Motor neuron (in vitro differentiated cells): ENCODE measurements around the gene ZNF787. TPM values are rescaled to one million over a fixed set of nuclear protein-coding genes. Genes with fewer than 3 reads are reported as not detected.
"Not testable (repeated sequence)": the region's sequence is repeated elsewhere in the genome, so short reads cannot be mapped to it uniquely, and the experiment has no call there.

ENCODE experiments used
- ATAC-seq, 8 experiments: fragments of 200-7000 bp; cut with Tn5 transposase; replicated peaks in 6 of 8; 2 replicates each; pipeline ENCODE4 v1.8.0; 2021; ENCODE audit warnings: mild to moderate bottlenecking in 8 of 8, moderate library complexity in 8 of 8
- H3K27ac ChIP-seq, 2 donors: fragments of 250-450 bp; sonication (Bioruptor Pico); 2 replicates each; pipeline ENCODE4 v1.9.0; 2021; ENCODE audit warnings: antibody characterized with exemption in 2 of 2, mild to moderate bottlenecking in 2 of 2, moderate library complexity in 1 of 2
- H3K4me1 ChIP-seq, 2 donors: fragments of 250-450 bp; sonication (Bioruptor Pico); replicated peaks in 1 of 2; 2 replicates each; pipeline ENCODE4 v1.6.1; 2021; ENCODE audit warnings: antibody characterized with exemption in 2 of 2, mild to moderate bottlenecking in 2 of 2, moderate library complexity in 1 of 2
- H3K4me3 ChIP-seq, 5 donors: fragments of 250-450 bp; sonication (Bioruptor Pico); 2 replicates each; pipeline ENCODE4 v1.9.0; 2021; ENCODE audit warnings: antibody characterized with exemption in 5 of 5, mild to moderate bottlenecking in 5 of 5, moderate library complexity in 4 of 5
- WGBS, 10 experiments: fragments of 450-650 bp; shearing (Covaris generic); methylation state at CpG; one replicate each; pipeline ENCODE4 v1.0.0; 2022; 5-methylcytosine and 5-hydroxymethylcytosine counted together
- in situ Hi-C, 9 experiments: fragments of 400-800 bp; cut with MboI; loops; one replicate each; pipeline ENCODE4 v1.15.0; 2021; ENCODE audit warnings: low sequenced_read_pairs in 9 of 9, low pct_unique_long_range_greater_than_20kb in 2 of 9; ENCODE audit not compliant: unreplicated experiment in 9 of 9
- total RNA-seq, 8 experiments: library from RNA; unstranded; fragments of 300-600 nt; gene quantifications; 2 replicates each; pipeline versions ENCODE4 v1.2.3 to v1.2.4, GENCODE V29; 2022

Gene ZNF787
- total RNA-seq, 8 experiments from 2014 or later, result 15.2 to 22.3 (median 17.5) TPM

DNA sequence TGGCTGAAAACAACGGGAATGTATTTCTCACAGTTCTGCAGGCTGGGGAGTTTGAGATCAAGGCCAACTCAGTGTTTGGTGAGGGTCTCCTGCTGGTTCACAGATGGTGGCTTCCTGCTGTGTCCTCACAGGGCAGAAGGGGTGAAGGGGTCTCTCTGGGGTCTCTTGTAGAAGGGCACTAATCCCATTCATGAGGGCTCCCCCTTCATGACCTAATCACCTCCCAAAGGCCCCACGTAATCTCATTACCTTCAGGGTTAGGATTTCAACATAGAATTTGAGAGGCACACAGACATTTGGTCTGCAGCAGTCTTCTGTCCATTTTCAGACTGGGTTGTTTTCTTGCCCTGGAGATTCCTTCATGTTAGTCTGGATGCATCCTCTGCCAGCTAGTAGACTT lies 31.5 kb upstream of the ZNF787 start:
- in situ Hi-C loops, result no loop called here
- WGBS, 10 experiments, result 40 to 100% (median 86%) methylated on average over 1 of the region's 2 CpGs; no CpG with 5 or more reads in 5 of the 10 experiments
- Histone ChIP-seq H3K4me3 (no peak overlapping the region), H3K27ac (no peak overlapping the region), H3K4me1 (no peaks in the 10 kb centered on the region)
- no peak for ATAC-seq

DNA sequence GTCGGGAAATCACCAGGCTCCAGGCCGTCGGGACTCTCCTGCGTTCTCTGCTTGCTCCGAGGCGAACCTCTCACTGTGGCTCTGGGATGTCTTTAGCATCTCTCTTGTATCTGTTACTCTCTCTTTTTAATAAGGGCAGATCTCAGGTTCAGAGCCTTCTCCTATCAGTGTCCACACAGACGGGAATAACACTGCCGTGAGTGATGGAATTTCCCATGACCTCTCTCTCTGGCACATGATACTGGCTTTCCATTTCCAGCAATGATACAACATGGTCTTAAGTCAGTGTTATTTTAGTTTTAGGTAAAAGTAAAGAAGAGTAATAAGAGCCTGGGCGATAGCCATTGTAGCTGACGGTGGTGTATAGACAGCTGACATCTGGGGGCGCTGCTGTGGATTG lies 29.3 kb upstream of the ZNF787 start:
- WGBS, 10 experiments, result 73 to 100% (median 95%) methylated on average over 2 to 7 of the region's 11 CpGs; no CpG with 5 or more reads in 2 of the 10 experiments
- in situ Hi-C loops, result no loop called here
- ATAC-seq, result no peak
- no peak overlapping the region for H3K4me3 ChIP-seq
- H3K4me1 ChIP-seq, result no peaks in the 10 kb centered on the region
- no peak overlapping the region for H3K27ac ChIP-seq

DNA sequence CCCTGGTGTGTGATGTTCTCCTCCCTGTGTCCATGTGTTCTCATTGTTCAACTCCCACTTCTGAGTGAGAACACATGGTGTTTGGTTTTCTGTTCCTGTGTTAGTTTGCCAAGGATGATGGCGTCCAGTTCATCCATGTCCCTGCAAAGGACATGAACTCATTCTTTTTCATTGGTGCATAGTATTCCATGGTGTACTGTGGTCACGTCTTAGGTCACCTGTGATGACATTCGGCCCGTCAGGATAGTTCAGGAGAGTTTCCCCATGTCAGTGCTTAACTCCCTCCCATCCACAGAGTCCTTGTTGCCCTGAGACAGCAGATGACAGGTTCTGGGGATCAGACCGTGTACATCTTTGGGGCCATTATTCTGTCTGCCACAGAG lies 28.6 kb upstream of the ZNF787 start:
- in situ Hi-C loops, result no loop called here
- Histone ChIP-seq H3K4me3 (no peak overlapping the region), H3K27ac (no peak overlapping the region), H3K4me1 (no peaks in the 10 kb centered on the region)
- ATAC-seq, result no peak
- 80 to 100% (median 80%) methylated on average over 1 to 4 of the region's 5 CpGs; no CpG with 5 or more reads in 7 of the 10 experiments for WGBS, 10 experiments

DNA sequence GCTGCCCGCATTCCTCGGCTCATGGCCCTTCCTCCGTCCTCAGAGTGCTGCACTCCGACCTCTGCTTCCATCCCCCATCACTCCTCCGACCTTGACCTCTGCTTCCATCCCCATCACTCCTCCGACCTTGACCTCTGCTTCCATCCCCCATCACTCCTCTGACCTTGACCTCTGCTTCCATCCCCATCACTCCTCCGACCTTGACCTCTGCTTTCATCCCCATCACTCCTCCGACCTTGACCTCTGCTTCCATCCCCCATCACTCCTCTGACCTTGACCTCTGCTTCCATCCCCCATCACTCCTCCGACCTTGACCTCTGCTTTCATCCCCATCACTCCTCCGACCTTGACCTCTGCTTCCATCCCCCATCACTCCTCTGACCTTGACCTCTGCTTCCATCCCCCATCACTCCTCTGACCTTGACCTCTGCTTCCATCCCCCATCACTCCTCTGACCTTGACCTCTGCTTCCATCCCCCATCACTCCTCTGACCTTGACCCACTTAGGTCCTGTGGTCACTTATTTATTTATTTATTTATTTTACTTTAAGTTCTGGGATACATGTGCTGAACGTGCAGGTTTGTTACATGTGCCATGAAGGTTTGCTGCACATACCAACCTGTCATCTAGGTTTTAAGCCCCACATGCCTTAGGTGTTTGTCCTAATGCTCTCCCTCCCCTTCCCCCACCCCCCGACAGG lies 28.0 kb upstream of the ZNF787 start:
- 92 to 100% (median 98%) methylated on average over 1 to 9 of the region's 12 CpGs; no CpG with 5 or more reads in 5 of the 10 experiments for WGBS, 10 experiments
- in situ Hi-C loops, H3K27ac ChIP-seq, ATAC-seq, H3K4me1 ChIP-seq, H3K4me3 ChIP-seq: not testable (repeated sequence)

DNA sequence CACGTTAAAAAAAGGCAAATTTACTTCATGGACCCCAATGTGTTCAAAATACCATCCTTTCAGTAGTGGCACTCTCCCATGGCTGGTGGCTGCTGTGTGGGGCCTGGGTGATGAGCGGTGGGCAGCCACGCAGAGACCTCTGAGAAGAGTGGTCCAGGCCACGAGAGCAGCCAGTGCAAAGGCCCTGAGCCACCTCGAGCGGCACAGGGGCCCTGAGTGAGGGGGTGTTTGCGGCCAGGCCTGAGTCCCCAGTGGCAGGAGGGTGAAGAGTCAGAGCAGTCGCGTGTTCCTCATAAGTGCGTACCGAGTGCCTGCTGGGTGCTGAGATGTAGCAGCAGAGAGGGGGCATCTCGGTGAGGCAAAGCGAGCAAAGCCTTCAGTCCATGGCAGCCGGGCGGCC lies 27.0 kb upstream of the ZNF787 start:
- no peak overlapping the region for H3K27ac ChIP-seq
- no peak for ATAC-seq
- no peak overlapping the region for H3K4me3 ChIP-seq
- 91 to 100% (median 93%) methylated on average over 1 to 10 of the region's 15 CpGs; no CpG with 5 or more reads in 5 of the 10 experiments for WGBS, 10 experiments
- in situ Hi-C loops, result no loop called here
- no peaks in the 10 kb centered on the region for H3K4me1 ChIP-seq

DNA sequence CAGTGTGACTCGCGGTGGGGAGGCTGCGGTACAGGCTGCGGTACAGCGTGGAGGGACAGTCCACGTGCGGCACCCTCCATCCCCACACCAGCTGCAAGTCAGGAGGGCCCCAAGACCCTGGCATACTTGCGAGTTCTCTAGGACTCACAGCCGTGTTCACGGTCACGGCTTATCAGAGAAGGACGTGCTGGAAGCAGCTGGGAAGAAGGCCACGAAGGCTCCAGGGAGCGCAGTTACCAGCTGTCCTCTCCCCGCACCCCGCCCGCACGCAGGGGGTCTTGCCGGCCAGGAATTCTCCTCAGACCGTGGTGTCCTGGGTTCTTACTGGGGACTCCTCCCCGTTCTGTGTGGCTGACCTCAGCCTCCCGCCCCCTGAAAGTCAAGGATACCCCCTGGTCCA lies 26.2 kb upstream of the ZNF787 start:
- H3K27ac ChIP-seq, result no peak overlapping the region
- ATAC-seq, result no peak
- in situ Hi-C loops, result no loop called here
- no peak overlapping the region for H3K4me3 ChIP-seq
- peaks cover 0 to 1% of the 10 kb centered on the region in 2 donors for H3K4me1 ChIP-seq
- 83 to 100% (median 100%) methylated on average over 1 to 2 of the region's 22 CpGs; no CpG with 5 or more reads in 7 of the 10 experiments for WGBS, 10 experiments

DNA sequence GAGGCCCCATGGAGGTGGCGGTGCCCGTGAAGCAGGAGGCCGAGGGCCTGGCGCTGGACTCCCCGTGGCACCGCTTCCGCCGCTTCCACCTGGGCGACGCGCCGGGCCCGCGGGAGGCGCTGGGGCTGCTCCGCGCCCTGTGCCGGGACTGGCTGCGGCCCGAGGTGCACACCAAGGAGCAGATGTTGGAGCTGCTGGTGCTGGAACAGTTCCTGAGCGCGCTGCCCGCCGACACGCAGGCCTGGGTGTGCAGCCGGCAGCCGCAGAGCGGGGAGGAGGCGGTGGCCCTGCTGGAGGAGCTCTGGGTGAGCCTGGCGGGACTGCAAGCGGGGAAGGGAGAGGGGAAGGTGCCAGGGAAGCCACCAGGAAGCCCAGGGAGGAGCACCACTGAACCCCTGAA lies 25.8 kb upstream of the ZNF787 start:
- no peak for ATAC-seq
- no peak overlapping the region for H3K4me3 ChIP-seq

DNA sequence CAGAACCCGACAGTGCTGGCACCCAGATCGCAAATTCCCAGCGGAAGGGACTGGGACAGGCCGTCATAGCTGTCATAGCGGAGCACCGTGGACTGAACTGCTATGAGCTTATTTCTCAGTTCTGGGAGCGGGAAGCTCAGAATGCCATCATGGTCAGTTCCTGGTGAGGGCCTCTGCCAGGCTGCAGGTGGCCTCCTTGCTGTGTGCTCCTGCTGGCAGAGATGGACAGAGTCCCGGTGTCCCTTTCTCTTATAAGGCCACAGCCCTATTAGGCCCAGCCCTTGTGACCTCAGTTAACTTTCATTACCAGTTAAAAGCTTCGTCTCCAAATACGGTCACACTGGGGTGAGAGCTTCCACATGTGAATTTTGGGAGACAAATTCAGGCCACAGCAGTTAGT lies 24.6 kb upstream of the ZNF787 start:
- no peak for ATAC-seq
- Histone ChIP-seq H3K4me1 (peaks cover 4 to 5% of the 10 kb centered on the region in 2 donors), H3K4me3 (no peak overlapping the region), H3K27ac (no peak overlapping the region)
- WGBS, 10 experiments, result 20 to 100% (median 98%) methylated on average over 1 to 3 of the region's 10 CpGs; no CpG with 5 or more reads in 2 of the 10 experiments
- in situ Hi-C loops, result no loop called here

More for the DNA sequence above, 25.8 kb upstream of the ZNF787 start:
- WGBS, 10 experiments, result 91 to 100% methylated on average over 1 to 9 of the region's 31 CpGs; no CpG with 5 or more reads in 8 of the 10 experiments
- H3K4me1 ChIP-seq, result peaks cover 4 to 5% of the 10 kb centered on the region in 2 donors
- in situ Hi-C loops, result no loop called here
- H3K27ac ChIP-seq, result no peak overlapping the region

DNA sequence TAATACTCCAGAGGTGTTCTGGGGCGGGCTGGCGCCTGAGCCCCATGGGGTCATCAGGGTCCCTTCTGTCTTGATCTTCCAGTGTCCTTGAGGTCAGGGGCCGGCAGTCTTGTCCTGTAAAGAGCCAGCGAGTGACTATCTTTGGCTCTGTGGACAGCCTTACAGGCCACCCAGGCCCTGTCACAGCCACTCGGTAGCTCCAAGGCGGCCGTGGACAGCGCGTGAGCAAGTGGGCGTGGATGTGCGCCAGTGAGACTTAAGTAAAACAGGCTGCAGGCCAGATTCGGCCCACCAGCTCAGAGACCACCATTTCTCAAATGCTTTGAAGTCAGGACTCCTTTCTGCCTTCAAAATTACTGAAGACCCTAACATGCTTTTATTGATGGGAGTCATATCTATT lies 23.7 kb upstream of the ZNF787 start:
- no peak overlapping the region for H3K4me3 ChIP-seq
- peaks cover 7 to 8% of the 10 kb centered on the region in 2 donors for H3K4me1 ChIP-seq
- in situ Hi-C loops, result no loop called here
- no peak overlapping the region for H3K27ac ChIP-seq
- no peak for ATAC-seq
- WGBS, 10 experiments, result 68 to 97% (median 88%) methylated on average over 3 to 11 of the region's 12 CpGs; no CpG with 5 or more reads in 5 of the 10 experiments

DNA sequence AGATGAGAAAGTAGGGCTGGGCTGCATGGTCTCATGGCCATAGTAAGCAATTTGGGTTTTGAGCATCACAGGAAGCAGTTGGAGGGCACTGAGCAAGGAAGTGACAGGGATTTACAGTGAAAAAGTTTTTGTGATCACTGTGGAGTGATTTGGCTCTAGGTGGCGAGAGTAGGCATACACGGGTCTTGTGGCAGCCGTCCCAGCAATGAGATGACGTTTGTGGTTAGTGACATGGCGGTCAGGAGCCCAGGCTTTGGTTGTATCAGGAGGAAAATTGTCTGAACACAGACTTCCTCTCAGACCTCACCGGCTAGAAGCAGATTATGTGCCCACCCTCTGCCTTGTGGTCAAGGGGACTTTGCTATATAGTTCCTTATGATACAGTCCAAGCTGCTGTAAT lies 23.3 kb upstream of the ZNF787 start:
- no peak for ATAC-seq
- H3K4me1 ChIP-seq, result peaks cover 9 to 12% of the 10 kb centered on the region in 2 donors
- no peak overlapping the region for H3K4me3 ChIP-seq
- in situ Hi-C loops, result no loop called here
- H3K27ac ChIP-seq, result no peak overlapping the region
- 81 to 100% (median 90%) methylated on average over 2 to 6 of the region's 6 CpGs; no CpG with 5 or more reads in 3 of the 10 experiments for WGBS, 10 experiments

DNA sequence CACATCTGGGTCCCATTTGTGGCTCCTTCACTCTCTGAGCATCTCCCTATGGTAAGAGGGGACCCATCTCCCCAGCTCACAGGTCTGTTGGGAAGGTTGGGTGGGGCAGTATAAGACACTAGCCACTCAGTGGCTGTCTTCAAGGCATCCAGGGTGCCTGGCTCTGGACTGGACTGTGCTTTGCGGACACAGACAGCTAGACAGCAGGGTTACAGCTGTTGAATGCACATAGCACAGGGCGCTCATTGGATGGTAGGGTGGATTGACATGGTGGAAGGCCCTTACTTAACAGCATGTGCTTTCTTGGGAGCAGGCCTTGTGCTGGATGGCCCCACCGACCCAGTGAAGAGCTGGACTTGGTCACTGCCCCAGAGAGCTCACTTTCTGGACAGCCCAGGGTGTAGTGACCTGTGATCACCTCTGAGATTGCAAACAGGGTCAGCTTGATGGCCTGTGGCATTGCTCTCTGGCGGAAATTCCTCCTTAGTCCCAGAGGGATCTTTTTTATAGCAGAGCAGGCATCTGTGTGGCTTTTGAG lies 21.9 kb upstream of the ZNF787 start:
- Histone ChIP-seq H3K27ac (no peak overlapping the region), H3K4me3 (no peak overlapping the region), H3K4me1 (peaks cover 9 to 12% of the 10 kb centered on the region in 2 donors)
- WGBS, 10 experiments, result 71 to 100% (median 95%) methylated on average over 1 to 2 of the region's 4 CpGs; no CpG with 5 or more reads in 4 of the 10 experiments
- ATAC-seq, result no peak
- in situ Hi-C loops, result no loop called here

DNA sequence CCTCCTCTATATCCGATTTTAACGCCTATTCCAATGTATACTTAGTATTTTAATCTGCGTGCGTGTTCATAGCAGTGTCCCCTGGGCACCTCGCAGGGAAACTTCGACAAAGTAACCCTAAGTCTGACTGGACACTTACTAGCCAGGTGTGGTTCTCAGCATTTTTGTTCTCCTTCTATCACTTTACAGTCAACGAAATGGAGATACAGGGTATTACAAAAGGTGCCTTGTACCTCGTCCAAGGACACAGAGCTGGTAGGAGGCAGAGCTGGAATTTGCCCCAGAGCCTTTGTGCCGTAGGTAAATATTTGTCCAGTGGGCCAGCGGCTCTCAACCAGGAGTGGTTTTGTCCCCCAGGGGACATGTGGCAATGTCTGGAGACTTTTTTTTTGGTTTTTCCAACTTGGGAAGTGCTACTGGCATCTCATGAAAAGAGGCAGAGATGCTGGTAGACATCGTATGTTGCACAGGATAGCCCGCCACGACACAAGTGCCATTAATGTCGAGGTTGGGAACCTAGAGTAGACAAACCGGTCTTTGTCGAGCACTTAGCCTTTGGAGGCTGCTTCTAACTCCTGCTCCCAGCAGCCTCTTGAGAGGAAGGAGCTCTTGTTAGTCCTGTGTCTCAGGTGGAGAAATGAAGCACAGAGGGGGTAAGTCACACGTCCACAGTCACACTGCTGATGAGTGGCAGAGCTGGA lies 21.1 kb upstream of the ZNF787 start:
- in situ Hi-C loops, result no loop called here
- H3K4me3 ChIP-seq, result peak overlapping the region; percentile 43 to 57 (median 50)
- WGBS, 10 experiments, result 20 to 87% (median 51%) methylated on average over 1 to 11 of the region's 17 CpGs
- ATAC-seq, result no peak
- H3K4me1 ChIP-seq, result peaks cover 9 to 12% of the 10 kb centered on the region in 2 donors
- peak overlapping the region; percentile 15 to 41 for H3K27ac ChIP-seq

DNA sequence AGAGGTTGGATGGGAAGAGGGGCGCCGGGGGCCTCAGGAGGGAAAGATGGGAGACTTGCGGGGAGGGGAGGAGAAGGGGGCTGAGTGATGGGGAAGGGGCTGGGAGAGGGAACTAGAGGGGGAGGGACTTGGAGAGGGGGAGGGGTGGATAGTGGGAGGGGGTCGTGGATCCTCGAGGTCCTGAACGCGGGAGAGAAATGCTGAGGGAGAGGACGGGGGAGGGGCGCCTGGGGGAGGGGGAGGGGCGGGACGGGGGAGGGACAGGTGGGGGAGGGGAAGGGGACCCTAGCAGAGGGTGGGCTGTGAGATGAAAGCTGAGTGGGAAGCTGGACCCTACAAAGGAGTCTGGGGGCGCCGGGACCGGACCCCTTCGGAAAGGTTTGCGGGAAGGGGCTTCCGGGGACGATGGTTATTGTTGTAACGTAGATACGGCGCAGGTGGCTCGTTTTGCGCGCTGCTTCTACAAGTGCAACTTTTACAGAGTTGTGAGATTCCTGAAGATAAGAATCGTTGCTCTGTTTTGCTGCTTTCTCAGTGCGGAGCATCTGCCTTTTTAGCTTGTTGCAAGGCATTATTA lies 20.4 kb upstream of the ZNF787 start:
- Histone ChIP-seq H3K27ac (peak overlapping the region; percentile 66 to 91), H3K4me1 (peaks cover 9 to 12% of the 10 kb centered on the region in 2 donors), H3K4me3 (peak overlapping the region; percentile 43 to 57 (median 50))
- ATAC-seq, result peak in 5 of 8 experiments; percentile 0 to 13 (median 5)
- WGBS, 10 experiments, result 5 to 7% methylated on average over 2 to 11 of the region's 26 CpGs; no CpG with 5 or more reads in 8 of the 10 experiments
- in situ Hi-C loops, result no loop called here
